ENCODE measurements around the gene NECTIN4. TPM values are rescaled to one million over a fixed set of nuclear protein-coding genes. Genes with fewer than 3 reads are reported as not detected.

Gene NECTIN4
- total RNA-seq, 4 donors from 2014 or later = not detected

- TF ChIP-seq CTCF (IDR thresholded peaks at IDR 0.05) (no peak), EP300 (IDR thresholded peaks at IDR 0.05) (peak in 1 of 2 donors; percentile 6), POLR2A (IDR thresholded peaks at IDR 0.05) (no peak)
- no peaks in the 10 kb centered on the region for H3K27me3 ChIP-seq
- peak within 1 kb of the TSS; percentile 7 to 73 (median 42) for H3K27ac ChIP-seq
- WGBS, 2 donors = 13 to 22% methylated on average over 26 to 53 of the region's 71 CpGs
- H3K9me3 ChIP-seq = no peaks in the 10 kb centered on the region
- peak; percentile 46 to 51 for DNase-seq (ENCODE audit: low spot score in 2 of 2)
- H3K4me3 ChIP-seq = peak within 1 kb of the TSS; percentile 41 to 69 (median 54)
- H3K4me1 ChIP-seq = peaks cover 0 to 33% (median 10%) of the 10 kb centered on the region in 4 donors
- H3K36me3 ChIP-seq = peaks cover 0 to 36% (median 4%) of the 10 kb centered on the region in 3 donors
Observed at GRCh38 chr1:161098210-161099068, 9.1 kb upstream of the NECTIN4 start, which contains the start of gene KLHDC9. Gene KLHDC9 (plus strand): TSS chr1:161098361. CDS start chr1:161098536, 175 bp downstream.

GRCh38 chr1:161096530-161096929 lies 7.2 kb upstream of the NECTIN4 start:
- peak; percentile 30 to 72 for DNase-seq (ENCODE audit: low spot score in 2 of 2)
- H3K27ac ChIP-seq = peak overlapping the region in 1 of 4 donors; percentile 9
- H3K27me3 ChIP-seq = no peaks in the 10 kb centered on the region
- no peak for TF ChIP-seq POLR2A (IDR thresholded peaks at IDR 0.05)
- peak in 1 of 2 donors; percentile 58 for TF ChIP-seq EP300 (IDR thresholded peaks at IDR 0.05)
- peaks cover 0 to 33% (median 10%) of the 10 kb centered on the region in 4 donors for H3K4me1 ChIP-seq
- H3K36me3 ChIP-seq = peaks cover 0 to 26% (median 0%) of the 10 kb centered on the region in 3 donors
- WGBS, 2 donors = 28 to 31% methylated on average over 1 of the region's 1 CpG
- no peak overlapping the region for H3K4me3 ChIP-seq
- no peaks in the 10 kb centered on the region for H3K9me3 ChIP-seq

- Histone ChIP-seq H3K27ac (peak overlapping the region in 1 of 4 donors; percentile 9), H3K4me3 (no peak overlapping the region), H3K4me1 (peaks cover 0 to 33% (median 10%) of the 10 kb centered on the region in 4 donors), H3K27me3 (no peaks in the 10 kb centered on the region), H3K36me3 (peaks cover 0 to 20% (median 0%) of the 10 kb centered on the region in 3 donors), H3K9me3 (no peaks in the 10 kb centered on the region)
- WGBS, 2 donors = 89 to 90% methylated on average over 2 of the region's 2 CpGs
- no peak for TF ChIP-seq POLR2A (IDR thresholded peaks at IDR 0.05)
- TF ChIP-seq EP300 (IDR thresholded peaks at IDR 0.05) = no peak
- no peak for TF ChIP-seq CTCF (IDR thresholded peaks at IDR 0.05)
- DNase-seq (ENCODE audit: low spot score in 2 of 2) = no peak
Observed at GRCh38 chr1:161096015-161096414, 6.7 kb upstream of the NECTIN4 start.

- WGBS, 2 donors = 87 to 88% methylated on average over 6 of the region's 6 CpGs
- H3K27me3 ChIP-seq = no peaks in the 10 kb centered on the region
- no peak for DNase-seq (ENCODE audit: low spot score in 2 of 2)
- H3K36me3 ChIP-seq = peaks cover 0 to 13% (median 0%) of the 10 kb centered on the region in 3 donors
- no peak overlapping the region for H3K4me3 ChIP-seq
- H3K9me3 ChIP-seq = no peaks in the 10 kb centered on the region
- H3K4me1 ChIP-seq = peaks cover 0 to 31% (median 8%) of the 10 kb centered on the region in 4 donors
- TF ChIP-seq EP300 (IDR thresholded peaks at IDR 0.05) = no peak
- no peak overlapping the region for H3K27ac ChIP-seq
Observed at GRCh38 chr1:161095230-161095629, 5.9 kb upstream of the NECTIN4 start.

GRCh38 chr1:161094481-161094880 lies 5.1 kb upstream of the NECTIN4 start:
- WGBS, 2 donors = 94% methylated on average over 14 of the region's 14 CpGs
- no peaks in the 10 kb centered on the region for H3K27me3 ChIP-seq
- H3K9me3 ChIP-seq = no peaks in the 10 kb centered on the region
- DNase-seq (ENCODE audit: low spot score in 2 of 2) = no peak
- no peak overlapping the region for H3K27ac ChIP-seq
- peaks cover 0 to 5% (median 0%) of the 10 kb centered on the region in 3 donors for H3K36me3 ChIP-seq
- H3K4me3 ChIP-seq = no peak overlapping the region
- TF ChIP-seq POLR2A (IDR thresholded peaks at IDR 0.05) = no peak
- no peak for TF ChIP-seq EP300 (IDR thresholded peaks at IDR 0.05)
- TF ChIP-seq CTCF (IDR thresholded peaks at IDR 0.05) = no peak
- peaks cover 0 to 26% (median 8%) of the 10 kb centered on the region in 4 donors for H3K4me1 ChIP-seq

- no peak overlapping the region for H3K4me3 ChIP-seq
- DNase-seq (ENCODE audit: low spot score in 2 of 2) = no peak
- H3K27me3 ChIP-seq = no peaks in the 10 kb centered on the region
- 88 to 91% methylated on average over 3 of the region's 3 CpGs for WGBS, 2 donors
- no peaks in the 10 kb centered on the region for H3K9me3 ChIP-seq
- no peaks in the 10 kb centered on the region for H3K36me3 ChIP-seq
- H3K27ac ChIP-seq = no peak overlapping the region
- H3K4me1 ChIP-seq = peaks cover 0 to 12% (median 4%) of the 10 kb centered on the region in 4 donors
- TF ChIP-seq CTCF (IDR thresholded peaks at IDR 0.05) (no peak), EP300 (IDR thresholded peaks at IDR 0.05) (no peak), POLR2A (IDR thresholded peaks at IDR 0.05) (no peak)
Observed at GRCh38 chr1:161092621-161093028, 3.3 kb upstream of the NECTIN4 start.

Measured in tibial nerve (tissue), 4 donors.